ENCODE results near the gene MTCL1.

The MTCL1 gene

GRCh38 chr18:8771930-8772329 lies 66.6 kb downstream of the MTCL1 start:
- no peak for DNase-seq (ENCODE audit: low spot score)

- no peak for DNase-seq (ENCODE audit: low spot score)
Observed at GRCh38 chr18:8773980-8774379, 68.6 kb downstream of the MTCL1 start.

GRCh38 chr18:8776013-8776943 lies 70.9 kb downstream of the MTCL1 start:
- no peak for DNase-seq (ENCODE audit: low spot score)

- no peak for DNase-seq (ENCODE audit: low spot score)
Observed at GRCh38 chr18:8777846-8778245, 72.5 kb downstream of the MTCL1 start.

- no peak for DNase-seq (ENCODE audit: low spot score)
Observed at GRCh38 chr18:8778386-8778785, 73.0 kb downstream of the MTCL1 start.

- no peak for DNase-seq (ENCODE audit: low spot score)
Observed at GRCh38 chr18:8778824-8779223, 73.5 kb downstream of the MTCL1 start.

GRCh38 chr18:8779251-8779650 lies 73.9 kb downstream of the MTCL1 start:
- no peak for DNase-seq (ENCODE audit: low spot score)

GRCh38 chr18:8780227-8780626 lies 74.9 kb downstream of the MTCL1 start:
- no peak for DNase-seq (ENCODE audit: low spot score)

- no peak for DNase-seq (ENCODE audit: low spot score)
Observed at GRCh38 chr18:8781671-8782070, 76.3 kb downstream of the MTCL1 start.

- DNase-seq (ENCODE audit: low spot score): no peak
Observed at GRCh38 chr18:8783335-8783993, 78.1 kb downstream of the MTCL1 start.

GRCh38 chr18:8783994-8784530 lies 78.7 kb downstream of the MTCL1 start:
- no peak for DNase-seq (ENCODE audit: low spot score)

- DNase-seq (ENCODE audit: low spot score): no peak
Observed at GRCh38 chr18:8785261-8785660, 79.9 kb downstream of the MTCL1 start.

GRCh38 chr18:8785855-8786482 lies 80.6 kb downstream of the MTCL1 start:
- no peak for DNase-seq (ENCODE audit: low spot score)

GRCh38 chr18:8786483-8787370 lies 81.4 kb downstream of the MTCL1 start:
- DNase-seq (ENCODE audit: low spot score): no peak

GRCh38 chr18:8787371-8787670 lies 82.0 kb downstream of the MTCL1 start:
- no peak for DNase-seq (ENCODE audit: low spot score)

GRCh38 chr18:8787794-8788193 lies 82.4 kb downstream of the MTCL1 start:
- no peak for DNase-seq (ENCODE audit: low spot score)

GRCh38 chr18:8788503-8789429 lies 83.4 kb downstream of the MTCL1 start:
- no peak for DNase-seq (ENCODE audit: low spot score)

GRCh38 chr18:8791171-8791651 lies 85.9 kb downstream of the MTCL1 start:
- no peak for DNase-seq (ENCODE audit: low spot score)

- DNase-seq (ENCODE audit: low spot score): no peak
Observed at GRCh38 chr18:8792688-8793316, 87.4 kb downstream of the MTCL1 start.

Data from activated CD4-positive, alpha-beta T cell treated with anti-CD3 and anti-CD28 coated beads, Interleukin-2, Interleukin-4, amounts not matched to agents 100 ng/mL and 50 ng/mL, durations not matched to agents 16 hours and 8 hours (primary cell).